Retinal pigment epithelial cell (primary cell): Measurements from ENCODE around the gene PCOLCE2.

Experiments used
- DNase-seq: peaks from one replicate; pipeline ENCODE4 v3.0.0-alpha.2; 2010; ENCODE audit warnings: low read depth
- H3K4me3 ChIP-seq: 2 replicates; pipeline ENCODE4 v1.5.1; 2011; ENCODE audit warnings: mild to moderate bottlenecking, low read length, control low read depth, moderate library complexity
- TF ChIP-seq, protein P1 (sequence below): conservative IDR thresholded peaks from 2 replicates; pipeline ENCODE4 v1.5.1; 2011; ENCODE audit warnings: low read depth, low read length, control low read depth, inconsistent platforms

Gene PCOLCE2

DNA sequence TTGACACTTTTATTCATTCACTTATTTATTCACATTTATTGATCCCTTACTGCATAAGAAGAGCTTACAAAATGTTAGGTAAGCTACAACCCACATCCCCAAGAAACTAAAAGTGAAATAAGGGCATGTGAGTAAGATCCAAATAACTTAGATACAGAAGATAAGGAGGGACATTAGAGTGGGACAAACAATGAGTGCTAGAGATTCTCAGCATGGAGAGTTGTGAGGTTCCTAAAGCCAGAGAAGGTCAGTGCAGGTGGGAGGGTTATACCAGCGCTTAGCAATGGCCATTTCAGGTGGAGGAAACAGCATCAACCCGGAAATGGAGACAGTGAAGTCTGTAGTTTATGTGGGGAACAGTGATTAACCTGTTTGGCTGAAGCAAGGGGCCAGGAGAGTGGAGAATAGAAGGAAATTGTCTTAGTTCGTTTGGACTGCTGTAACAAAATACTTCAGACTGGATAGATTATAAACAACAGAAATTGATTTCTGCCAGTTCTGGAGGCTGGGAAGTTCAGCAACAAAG lies 25.5 kb upstream of the PCOLCE2 start:
- H3K4me3 ChIP-seq = no peak overlapping the region
- no peak for DNase-seq
- TF ChIP-seq, protein P1, sequence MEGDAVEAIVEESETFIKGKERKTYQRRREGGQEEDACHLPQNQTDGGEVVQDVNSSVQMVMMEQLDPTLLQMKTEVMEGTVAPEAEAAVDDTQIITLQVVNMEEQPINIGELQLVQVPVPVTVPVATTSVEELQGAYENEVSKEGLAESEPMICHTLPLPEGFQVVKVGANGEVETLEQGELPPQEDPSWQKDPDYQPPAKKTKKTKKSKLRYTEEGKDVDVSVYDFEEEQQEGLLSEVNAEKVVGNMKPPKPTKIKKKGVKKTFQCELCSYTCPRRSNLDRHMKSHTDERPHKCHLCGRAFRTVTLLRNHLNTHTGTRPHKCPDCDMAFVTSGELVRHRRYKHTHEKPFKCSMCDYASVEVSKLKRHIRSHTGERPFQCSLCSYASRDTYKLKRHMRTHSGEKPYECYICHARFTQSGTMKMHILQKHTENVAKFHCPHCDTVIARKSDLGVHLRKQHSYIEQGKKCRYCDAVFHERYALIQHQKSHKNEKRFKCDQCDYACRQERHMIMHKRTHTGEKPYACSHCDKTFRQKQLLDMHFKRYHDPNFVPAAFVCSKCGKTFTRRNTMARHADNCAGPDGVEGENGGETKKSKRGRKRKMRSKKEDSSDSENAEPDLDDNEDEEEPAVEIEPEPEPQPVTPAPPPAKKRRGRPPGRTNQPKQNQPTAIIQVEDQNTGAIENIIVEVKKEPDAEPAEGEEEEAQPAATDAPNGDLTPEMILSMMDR = no peak

DNA sequence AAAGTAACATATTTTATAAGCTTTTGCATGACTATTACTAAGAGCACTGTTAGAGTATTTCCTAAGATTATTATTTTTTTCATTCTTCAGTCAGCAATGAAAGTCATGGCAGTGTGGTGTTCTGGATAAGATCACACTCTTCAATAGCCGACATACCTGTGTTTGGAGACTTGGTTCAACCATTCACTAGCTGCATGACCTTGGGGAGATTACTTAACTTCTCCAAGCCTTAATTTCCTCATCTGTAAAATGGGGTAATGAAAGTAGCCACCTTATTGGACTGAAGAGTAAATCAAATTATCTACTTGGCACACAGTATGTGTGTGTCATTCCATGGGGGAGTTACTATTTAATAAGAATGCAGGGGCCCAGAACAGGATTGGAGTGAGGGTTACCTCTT lies 24.5 kb upstream of the PCOLCE2 start:
- no peak for DNase-seq
- H3K4me3 ChIP-seq = no peak overlapping the region
- TF ChIP-seq, protein P1 = no peak

DNA sequence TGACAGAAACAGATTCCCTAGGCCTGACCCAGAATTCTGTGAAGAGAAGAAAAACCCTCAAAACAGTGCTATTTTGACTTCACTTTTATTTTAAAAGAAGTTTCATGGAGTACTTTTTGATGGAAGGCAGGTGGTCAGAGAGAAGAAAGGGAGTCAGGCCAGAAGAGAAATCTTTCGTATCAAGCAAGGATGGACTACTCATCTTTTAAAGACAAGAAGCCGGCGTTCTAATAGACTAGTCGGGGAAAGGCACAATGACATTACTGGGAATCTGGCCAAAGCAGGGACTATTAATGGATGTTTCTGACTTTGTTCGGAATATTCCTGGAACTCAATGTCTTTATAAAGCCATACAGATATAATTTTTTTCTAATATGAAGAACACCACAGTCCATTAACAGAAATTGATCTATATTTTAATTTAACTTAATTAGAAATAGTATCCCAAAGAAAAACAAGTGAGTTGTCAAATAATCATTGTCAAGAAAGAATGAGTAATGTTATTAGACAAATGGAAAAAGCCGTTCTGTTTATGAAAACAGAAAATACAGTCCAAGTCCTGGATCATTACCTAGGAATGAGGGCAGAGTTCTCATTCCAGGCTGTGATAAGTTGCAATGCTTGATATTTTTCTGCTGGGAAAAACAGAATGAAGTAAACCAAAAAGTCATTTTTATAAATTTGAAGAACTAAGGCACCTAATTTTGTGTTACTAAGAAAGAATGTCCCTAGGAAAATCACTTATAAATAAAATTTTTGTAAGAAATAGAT lies 23.7 kb upstream of the PCOLCE2 start:
- TF ChIP-seq, protein P1 = no peak
- DNase-seq = no peak
- H3K4me3 ChIP-seq = no peak overlapping the region

DNA sequence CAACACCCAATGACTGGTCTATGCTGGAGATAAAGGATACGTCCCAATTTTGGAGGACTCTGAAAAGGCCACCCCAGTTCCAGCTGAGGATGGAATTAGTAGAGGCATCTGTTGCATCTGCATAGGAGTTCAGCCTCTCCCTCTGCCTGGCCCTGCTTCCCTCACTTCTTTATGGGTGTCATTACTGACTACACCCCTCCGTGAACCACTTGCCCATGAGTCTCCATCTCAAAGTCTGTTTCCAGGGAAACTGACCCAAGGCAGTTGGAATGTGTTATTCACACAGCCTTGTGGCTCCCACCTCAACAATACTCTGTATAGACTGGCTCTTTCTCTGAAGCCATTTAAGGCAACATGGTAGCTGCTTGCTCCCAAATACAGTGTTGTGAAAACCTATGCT lies 21.4 kb upstream of the PCOLCE2 start:
- no peak for DNase-seq
- H3K4me3 ChIP-seq = no peak overlapping the region
- TF ChIP-seq, protein P1 = no peak

DNA sequence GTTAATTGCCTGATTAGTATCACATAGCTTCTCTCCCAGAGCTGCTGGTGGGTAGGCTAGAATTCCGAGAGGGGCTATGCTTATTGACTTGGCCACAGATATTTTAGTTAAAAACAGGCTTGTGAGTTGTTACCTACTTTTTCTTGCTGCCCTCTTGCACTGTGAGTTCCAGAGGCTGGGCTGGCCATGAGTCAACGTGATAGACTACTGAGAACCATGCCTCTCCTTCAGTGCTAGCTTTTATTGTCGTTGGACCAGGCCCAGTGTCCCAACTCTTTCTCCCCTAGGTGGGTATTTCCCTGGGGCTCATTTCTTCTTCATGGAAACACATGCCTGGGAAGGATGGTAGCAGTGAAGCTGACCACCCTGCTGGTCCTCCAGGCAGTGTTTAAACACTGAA lies 20.4 kb upstream of the PCOLCE2 start:
- H3K4me3 ChIP-seq = no peak overlapping the region
- DNase-seq = no peak
- TF ChIP-seq, protein P1 = no peak

DNA sequence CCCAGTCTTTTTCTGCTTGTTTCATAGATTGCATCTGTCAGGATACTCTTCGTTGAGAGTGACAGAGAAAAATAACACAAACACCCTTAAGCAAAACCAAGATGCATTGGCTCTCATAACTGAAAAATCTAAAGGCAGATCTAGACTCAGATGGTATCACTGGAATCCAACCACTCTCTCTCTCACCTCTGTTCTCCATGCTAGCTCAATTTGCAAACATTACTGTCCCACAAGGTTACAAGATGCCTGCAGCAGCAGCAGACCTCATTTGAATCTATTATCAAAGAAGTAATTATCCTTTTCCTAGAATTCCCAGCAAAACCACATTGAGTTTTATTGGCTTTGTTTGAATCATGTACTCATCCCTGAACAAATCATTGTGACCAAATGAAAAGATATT lies 19.1 kb upstream of the PCOLCE2 start:
- H3K4me3 ChIP-seq = no peak overlapping the region

More for the DNA sequence above, 19.1 kb upstream of the PCOLCE2 start:
- no peak for DNase-seq
- TF ChIP-seq, protein P1 = no peak
